GOT3 (cell line): ENCODE measurements around the gene TMEM151A.
A peak's percentile ranks its signal among the peaks of the same experiment; 100 is the strongest.

Source experiments
- DNase-seq: peaks from one replicate; lab custom pipeline; 2025; ENCODE audit warnings: mixed read lengths; lab: John Stamatoyannopoulos, UW

Gene TMEM151A

DNA sequence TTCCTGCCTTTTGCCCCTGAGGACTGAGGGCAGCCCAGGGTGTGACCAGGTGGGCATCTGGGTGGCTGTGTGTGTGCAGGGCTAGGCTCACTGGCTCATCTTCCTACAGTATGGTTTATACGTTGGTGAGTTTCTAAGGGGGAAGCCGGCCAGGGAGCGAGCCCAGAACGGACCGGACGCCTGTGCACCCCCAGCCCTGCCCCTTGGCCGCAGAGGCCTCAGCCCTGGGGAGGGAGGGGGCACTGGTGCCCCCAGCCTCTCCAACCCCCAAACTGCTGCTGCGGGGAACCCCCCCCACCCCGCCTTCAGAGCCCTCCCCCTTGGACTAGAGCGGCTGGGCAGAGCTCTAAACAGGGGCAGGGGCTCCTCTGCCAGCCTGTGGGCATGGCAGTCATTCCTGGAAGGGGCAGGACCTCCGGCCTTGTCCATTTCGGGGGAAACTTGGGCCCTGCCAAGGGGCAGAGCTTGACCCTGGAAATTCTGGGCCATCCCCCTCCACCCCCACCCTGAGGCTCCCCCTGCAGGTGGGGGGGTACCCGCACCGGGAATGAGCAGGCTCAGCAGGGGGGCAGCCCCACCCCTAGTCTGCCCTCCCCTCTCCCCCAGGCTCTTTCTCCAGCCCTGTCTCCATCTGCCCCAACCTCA, 8.1 kb upstream of the TMEM151A start:
- no peak for DNase-seq

- no peak for DNase-seq
Observed at GRCh38 chr11:66284526-66285078, 7.1 kb upstream of the TMEM151A start.

DNA sequence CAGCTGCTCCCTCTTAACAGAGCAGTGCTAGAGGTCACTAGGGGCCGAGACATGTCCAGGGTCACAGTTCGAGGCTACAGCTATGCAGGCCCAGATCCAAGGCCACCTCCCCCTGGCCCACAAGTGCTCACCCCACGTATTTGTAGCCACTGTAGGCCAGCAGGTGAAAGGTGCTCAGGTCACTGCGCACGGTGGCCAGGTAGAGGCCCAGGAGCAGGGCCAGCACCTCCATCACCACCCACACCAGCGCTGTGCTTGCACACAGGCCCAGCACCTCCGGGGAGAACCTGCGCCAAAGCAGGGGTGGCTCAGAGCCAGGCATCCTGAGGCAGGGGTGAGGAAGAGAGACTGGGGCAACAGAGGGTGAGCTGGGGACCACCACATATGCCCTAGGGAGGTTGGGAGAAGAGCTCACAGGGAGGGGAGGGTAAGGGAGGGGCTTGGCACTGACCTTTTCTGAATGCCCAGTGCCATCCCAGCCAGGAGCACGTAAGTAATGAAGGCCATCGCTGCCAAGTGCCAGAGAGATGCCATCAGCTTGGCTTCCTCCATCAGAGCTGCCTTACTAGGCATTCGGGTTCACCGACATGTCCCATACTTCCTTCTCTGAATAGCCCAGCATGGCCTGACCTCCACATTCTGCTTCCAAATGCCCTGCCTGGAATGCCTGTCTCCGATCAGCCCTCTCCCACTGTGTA, 6.3 kb upstream of the TMEM151A start:
- DNase-seq: no peak

DNA sequence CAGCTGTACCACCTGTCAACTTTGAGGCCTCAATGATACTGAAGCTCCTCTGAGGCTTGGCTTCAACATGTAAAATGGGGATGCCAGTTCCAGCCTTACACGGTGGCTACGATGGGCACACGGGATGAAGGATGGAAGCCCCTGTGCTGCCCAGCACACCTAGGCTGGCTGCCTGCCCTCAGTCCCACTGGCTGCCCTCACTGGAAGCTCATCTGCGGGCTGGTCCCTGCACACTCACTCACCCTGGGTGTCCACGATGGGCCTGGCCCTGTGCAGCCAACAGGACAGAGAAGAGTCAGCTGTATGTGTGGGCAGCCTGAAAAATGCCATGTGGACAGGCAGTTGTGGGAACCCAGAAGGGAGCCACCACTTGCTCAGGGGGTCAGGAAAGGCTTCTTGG, 5.0 kb upstream of the TMEM151A start:
- no peak for DNase-seq

GRCh38 chr11:66287211-66287888, 4.3 kb upstream of the TMEM151A start:
- DNase-seq: no peak

- DNase-seq: no peak
Observed at GRCh38 chr11:66287889-66288670, 3.6 kb upstream of the TMEM151A start.

- DNase-seq: peak; percentile 98
Observed at GRCh38 chr11:66288671-66289547, 2.8 kb upstream of the TMEM151A start, which contains the start of gene YIF1A. Gene YIF1A (minus strand): TSS chr11:66289143. CDS start chr11:66288985, 158 bp downstream.

DNA sequence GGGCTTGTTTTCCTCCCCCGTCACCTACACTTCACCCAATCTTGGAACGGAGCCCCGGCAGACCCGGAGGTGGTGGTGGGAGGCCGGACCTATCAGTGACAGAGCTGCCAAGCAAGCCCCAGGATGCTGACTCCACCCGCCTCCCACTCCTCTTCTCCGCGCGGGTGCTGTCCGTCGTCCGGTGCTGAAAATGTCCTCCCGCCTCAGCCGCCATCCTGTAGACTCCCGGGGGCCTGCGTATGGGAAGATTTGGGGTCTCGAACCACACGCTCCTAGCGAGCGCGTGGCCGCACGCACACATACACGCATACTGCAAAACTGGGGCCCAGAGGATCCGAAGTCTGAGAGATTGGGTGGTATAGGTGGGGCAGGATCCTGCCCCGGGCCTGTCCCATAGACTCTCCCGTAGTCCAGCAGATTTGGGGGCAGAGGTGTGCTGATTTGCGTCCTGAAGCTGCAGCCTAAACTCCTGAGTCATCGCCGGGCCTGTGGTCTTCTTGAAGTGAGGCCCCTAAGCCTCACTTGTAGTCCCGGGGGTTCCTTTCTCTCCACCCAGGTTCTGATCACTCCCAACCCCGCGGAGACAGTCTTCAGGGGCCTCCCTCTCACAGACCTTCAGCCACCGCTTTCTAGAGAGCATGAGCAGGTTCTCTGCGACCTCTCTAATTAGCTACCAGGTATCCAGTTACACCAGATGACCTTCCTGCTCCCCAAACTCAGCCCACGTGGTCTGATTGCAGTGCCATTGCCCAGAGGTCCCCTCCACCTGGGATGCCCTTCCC, 2.0 kb upstream of the TMEM151A start:
- no peak for DNase-seq

DNA sequence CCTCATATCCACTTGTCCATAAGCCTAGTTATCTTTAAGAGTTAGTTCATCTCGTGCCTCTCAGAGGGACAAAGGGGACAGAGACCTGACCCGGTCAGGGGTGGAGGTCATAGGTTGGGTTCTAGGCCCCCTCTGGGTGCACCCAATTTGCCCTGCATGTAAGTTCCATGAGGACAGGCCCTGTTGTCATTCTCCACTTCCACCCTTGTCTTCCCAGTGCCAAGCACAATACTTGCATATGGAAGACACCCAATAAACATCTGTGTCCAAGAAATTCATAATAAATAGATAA, 1.4 kb upstream of the TMEM151A start:
- DNase-seq: no peak

GRCh38 chr11:66291303-66291705, 390 bp upstream of the TMEM151A start:
- no peak for DNase-seq

GRCh38 chr11:66292543-66293332, 1.0 kb downstream of the TMEM151A start:
- DNase-seq: no peak

GRCh38 chr11:66293352-66293751, 1.7 kb downstream of the TMEM151A start:
- no peak for DNase-seq

DNA sequence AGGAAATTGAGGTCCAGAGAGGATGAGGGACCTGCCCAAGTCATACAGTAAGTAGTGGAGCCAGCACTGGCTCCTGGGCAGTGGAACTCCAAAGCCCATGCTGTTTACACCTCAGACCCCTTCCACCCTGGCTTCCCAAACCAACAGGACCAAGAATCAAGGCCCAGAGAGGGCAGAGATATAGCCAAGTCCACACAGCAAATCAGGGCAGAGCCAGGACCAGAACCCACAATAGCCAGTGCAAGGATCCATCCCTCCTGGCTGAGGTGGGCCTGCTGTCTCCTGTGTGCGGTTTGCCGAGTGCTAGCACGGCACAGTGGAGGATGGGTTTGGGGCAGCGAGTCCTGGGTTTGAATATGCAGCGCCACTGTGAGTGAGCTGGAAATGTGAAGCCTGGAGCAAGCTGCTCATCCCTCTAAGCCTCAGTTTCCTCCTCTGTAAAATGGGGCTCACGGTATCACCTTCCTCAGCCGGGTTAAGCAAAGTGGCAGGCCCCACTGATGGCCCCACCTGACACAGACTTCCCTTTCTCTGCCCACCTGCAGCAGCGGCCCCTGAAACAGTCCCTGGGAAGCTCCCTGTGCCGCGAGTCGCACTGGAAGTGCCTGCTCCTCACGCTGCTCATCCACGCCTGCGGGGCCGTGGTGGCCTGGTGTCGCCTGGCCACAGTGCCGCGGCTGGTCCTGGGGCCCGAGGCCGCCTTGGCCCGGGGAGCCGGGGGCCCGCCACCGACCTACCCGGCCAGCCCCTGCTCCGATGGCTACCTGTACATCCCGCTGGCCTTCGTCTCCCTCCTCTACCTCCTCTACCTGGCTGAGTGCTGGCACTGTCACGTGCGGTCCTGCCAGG, 2.3 kb downstream of the TMEM151A start:
- DNase-seq: no peak

DNA sequence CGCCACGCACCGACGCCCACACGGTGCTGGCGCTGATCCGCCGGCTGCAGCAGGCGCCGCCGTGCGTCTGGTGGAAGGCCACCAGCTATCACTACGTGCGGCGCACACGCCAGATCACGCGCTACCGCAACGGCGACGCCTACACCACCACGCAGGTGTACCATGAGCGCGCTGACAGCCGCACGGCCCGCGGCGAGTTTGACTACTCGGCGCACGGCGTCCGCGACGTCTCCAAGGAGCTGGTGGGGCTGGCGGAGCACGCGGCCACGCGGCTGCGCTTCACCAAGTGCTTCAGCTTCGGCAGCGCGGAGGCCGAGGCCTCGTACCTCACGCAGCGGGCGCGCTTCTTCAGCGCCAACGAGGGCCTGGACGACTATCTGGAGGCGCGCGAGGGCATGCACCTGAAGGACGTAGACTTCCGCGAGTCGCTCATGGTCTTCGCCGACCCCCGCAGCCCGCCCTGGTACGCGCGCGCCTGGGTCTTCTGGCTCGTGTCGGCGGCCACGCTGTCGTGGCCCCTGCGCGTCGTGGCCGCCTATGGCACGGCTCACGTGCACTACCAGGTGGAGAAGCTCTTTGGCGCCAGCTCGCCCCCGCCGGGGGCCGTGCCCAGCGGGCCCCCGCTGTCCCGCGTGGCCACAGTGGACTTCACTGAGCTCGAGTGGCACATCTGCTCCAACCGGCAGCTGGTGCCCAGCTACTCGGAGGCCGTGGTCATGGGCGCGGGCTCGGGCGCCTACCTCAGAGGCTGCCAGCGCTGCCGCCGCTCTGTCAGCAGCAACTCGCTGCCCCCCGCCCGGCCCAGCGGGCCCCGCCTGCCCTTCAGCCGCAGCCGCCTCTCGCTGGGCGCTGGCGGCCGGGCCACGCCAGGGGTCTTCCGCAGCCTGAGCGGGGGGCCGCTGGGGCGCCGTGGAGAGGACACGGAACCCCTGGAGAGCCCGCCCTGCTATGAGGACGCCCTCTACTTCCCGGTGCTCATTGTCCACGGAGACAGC, 3.2 kb downstream of the TMEM151A start:
- no peak for DNase-seq

DNA sequence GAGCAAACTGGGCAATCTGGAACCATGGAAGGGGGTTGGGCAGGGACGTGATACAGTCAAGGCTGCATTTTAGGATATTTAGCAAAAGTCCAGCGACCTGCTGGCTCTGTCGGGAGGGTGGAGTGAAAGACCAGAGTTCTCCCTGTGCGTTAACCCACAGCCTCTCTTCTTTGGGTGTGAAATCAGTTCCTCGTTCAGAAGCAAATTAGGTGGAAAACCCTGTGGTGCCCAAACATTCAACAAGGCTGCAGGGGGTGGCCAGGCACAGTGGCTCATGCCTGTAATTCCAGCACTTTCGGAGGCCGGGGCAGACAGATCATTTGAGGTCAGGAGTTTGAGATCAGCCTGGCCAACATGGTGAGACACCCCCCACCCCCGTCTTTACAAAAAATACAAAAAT, 5.9 kb downstream of the TMEM151A start:
- DNase-seq: no peak

DNA sequence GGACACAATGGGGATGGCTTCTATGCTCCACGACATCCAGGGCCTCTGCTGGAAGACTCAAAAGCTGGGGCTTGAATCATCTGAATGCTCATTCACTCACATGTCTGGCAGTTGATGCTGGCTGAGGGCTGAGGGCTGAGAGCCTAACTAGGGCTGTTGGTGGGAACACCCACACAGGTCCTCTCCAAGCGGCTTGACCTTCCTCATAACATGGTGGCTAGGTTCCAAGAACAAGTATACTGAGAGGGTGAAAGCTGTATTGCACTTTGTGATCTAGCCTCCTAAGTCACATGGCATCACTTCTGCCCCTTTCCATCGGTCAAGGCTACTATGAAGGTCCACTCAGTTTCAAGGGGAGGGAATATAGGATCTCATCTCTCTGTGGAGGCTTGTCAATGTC, 7.5 kb downstream of the TMEM151A start:
- DNase-seq: no peak

DNA sequence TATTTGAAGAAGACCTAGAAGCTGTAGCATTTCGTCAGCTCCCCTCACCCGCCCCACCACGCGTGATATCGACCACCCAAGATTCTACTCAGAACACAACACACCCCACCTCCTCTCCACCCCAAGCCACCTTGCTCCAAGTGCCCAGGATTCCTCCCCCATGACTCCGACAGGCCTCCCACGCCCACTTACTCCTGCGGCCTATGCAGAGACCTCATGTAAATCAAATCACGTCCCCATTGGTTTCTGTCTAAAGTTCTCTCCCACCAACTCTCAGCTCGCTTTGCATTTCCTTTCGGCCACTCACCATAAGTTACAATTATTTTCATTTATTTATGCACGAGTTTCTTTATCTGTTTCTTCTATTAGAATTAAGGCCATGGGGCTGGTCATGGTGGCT, 11.0 kb downstream of the TMEM151A start:
- DNase-seq: no peak
